PC-3 (cell line): ENCODE measurements around the gene TMEM256. TPM values are rescaled to one million over a fixed set of nuclear protein-coding genes. Genes with fewer than 3 reads are reported as not detected.

ENCODE experiments used
- ATAC-seq: fragments of 200-7000 bp; cut with Tn5 transposase; 2 replicates; pipeline ENCODE4 v1.9.1; 2020; ENCODE audit warnings: mild to moderate bottlenecking, moderate library complexity
- BruUV-seq: library from RNA; stranded (reverse); fragments of 400-500 nt; replicated peaks from 2 replicates; lab custom pipeline; 2021; lab: Mats Ljungman, UMichigan
- CTCF ChIA-PET: fragments of 300-600 bp; sonication (Branson Sonifier 250); formaldehyde crosslinking; loops from one replicate; lab custom pipeline; 2022; ENCODE audit warnings: antibody characterized with exemption; lab: Charles Lee
- POLR2A ChIA-PET: fragments of 300-600 bp; sonication (Branson Sonifier 250); formaldehyde crosslinking; loops from one replicate; lab custom pipeline; 2022; ENCODE audit warnings: antibody characterized with exemption; ENCODE audit not compliant: unreplicated experiment; lab: Charles Lee
- DNase-seq: peaks from one replicate; pipeline ENCODE4 v3.0.0-alpha.2; 2015
- H2AFZ ChIP-seq: fragments of 300-600 bp; sonication (generic); 2 replicates; pipeline ENCODE4 v1.6.0; 2016; ENCODE audit warnings: antibody characterized with exemption, low read length
- H3F3A ChIP-seq: fragments of 300-600 bp; sonication (generic); one replicate; pipeline ENCODE4 v1.6.0; 2017; ENCODE audit warnings: antibody characterized with exemption, low read length, control low read depth, mild to moderate bottlenecking; ENCODE audit not compliant: unreplicated experiment
- H3K27ac ChIP-seq: fragments of 300-600 bp; sonication (generic); 2 replicates; pipeline ENCODE4 v1.5.1; 2016; ENCODE audit warnings: mild to moderate bottlenecking, low read length
- H3K27me3 ChIP-seq: fragments of 300-600 bp; sonication (generic); 2 replicates; pipeline ENCODE4 v1.6.1; 2016; ENCODE audit warnings: low read length, mixed read lengths
- H3K36me3 ChIP-seq: fragments of 300-600 bp; sonication (generic); 2 replicates; pipeline ENCODE4 v1.6.1; 2016; ENCODE audit warnings: low read depth, mixed run types, low read length, mixed read lengths
- H3K4me1 ChIP-seq: fragments of 300-600 bp; sonication (generic); 2 replicates; pipeline ENCODE4 v1.5.1; 2016; ENCODE audit warnings: low read length; ENCODE audit not compliant: insufficient read depth
- H3K4me2 ChIP-seq: fragments of 300-600 bp; sonication (generic); 2 replicates; pipeline ENCODE4 v1.6.0; 2016; ENCODE audit warnings: low read length
- H3K4me3 ChIP-seq: fragments of 300-600 bp; sonication (generic); 2 replicates; pipeline ENCODE4 v1.5.1; 2016; ENCODE audit warnings: mild to moderate bottlenecking, low read length, mixed read lengths
- H3K79me2 ChIP-seq: fragments of 300-600 bp; sonication (generic); 2 replicates; pipeline ENCODE4 v1.6.1; 2017; ENCODE audit warnings: low read length, mixed read lengths
- H3K9ac ChIP-seq: fragments of 300-600 bp; sonication (generic); 2 replicates; pipeline ENCODE4 v1.6.0; 2016; ENCODE audit warnings: mild to moderate bottlenecking, low read length
- H3K9me2 ChIP-seq: fragments of 300-600 bp; sonication (generic); replicated peaks from 2 replicates; pipeline ENCODE4 v1.6.1; 2016; ENCODE audit warnings: mixed run types, low read length, mixed read lengths
- H3K9me3 ChIP-seq: fragments of 300-600 bp; sonication (generic); 2 replicates; pipeline ENCODE4 v1.6.1; 2016; ENCODE audit warnings: low read length, mixed read lengths
- H4K20me1 ChIP-seq: fragments of 300-600 bp; sonication (generic); 2 replicates; pipeline ENCODE4 v1.6.1; 2016; ENCODE audit warnings: low read length, mixed read lengths
- CTCF ChIP-seq: fragments of 300-600 bp; sonication (generic); conservative IDR thresholded peaks from 2 replicates; pipeline ENCODE4 v1.5.1; 2017; ENCODE audit warnings: antibody characterized with exemption, low read depth, mild to moderate bottlenecking, low read length
- EZH2 ChIP-seq: fragments of 300-600 bp; sonication (generic); IDR thresholded peaks from one replicate; pipeline ENCODE4 v1.6.1; 2017; ENCODE audit warnings: antibody characterized with exemption, mild to moderate bottlenecking, low read length; ENCODE audit not compliant: unreplicated experiment
- EZH2phosphoT487 ChIP-seq: fragments of 300-600 bp; sonication (generic); IDR thresholded peaks from 2 replicates; pipeline ENCODE4 v1.6.1; 2018; ENCODE audit warnings: mild to moderate bottlenecking, antibody characterized with exemption, low read length, borderline replicate concordance
- intact Hi-C: fragments of 100-400 bp; cut with micrococcal nuclease; formaldehyde crosslinking; loops from 2 replicates; pipeline ENCODE4 v1.9.0; 2023
- total RNA-seq: library from RNA; depleted of rRNA; stranded (reverse); fragments of >200 nt; gene quantifications from 2 replicates; pipeline ENCODE4 v1.2.3, GENCODE V29; 2014

The TMEM256 gene
- total RNA-seq, 1 experiment from 2014 or later = 82.4 TPM

- no peaks in the 10 kb centered on the region for H3K36me3 ChIP-seq
- intact Hi-C loops = no loop called here
- POLR2A ChIA-PET = interaction anchor here (0.7 kb wide), 1 partner anchor 247 kb away, joined by 5 read pairs; no protein-coding TSS in a partner anchor
- CTCF ChIA-PET = no interaction called here
- no peaks in the 10 kb centered on the region for H3K9me3 ChIP-seq
- no peaks in the 10 kb centered on the region for H3K9me2 ChIP-seq
- H3K9ac ChIP-seq = no peak overlapping the region
- H3K79me2 ChIP-seq = 0 out of 2 replicates have a peak, but pooled peaks cover 5% of the 10 kb centered on the region
- no peak overlapping the region for H3K27ac ChIP-seq
- ATAC-seq (peak; percentile 30), DNase-seq (peak; percentile 36)
- H3K4me2 ChIP-seq = peak overlapping the region; percentile 98
- TF ChIP-seq CTCF (no peak), EZH2phosphoT487 (no peak), EZH2 (no peak)
- no peaks in the 10 kb centered on the region for H3K27me3 ChIP-seq
- peaks cover 4% of the 10 kb centered on the region; the same call in 1 of the 2 replicates for H3K4me1 ChIP-seq
- BruUV-seq = no TSS peak
- H3K4me3 ChIP-seq = peak overlapping the region; percentile 74
- H4K20me1 ChIP-seq = no peaks in the 10 kb centered on the region
- no peaks in the 10 kb centered on the region for H3F3A ChIP-seq
- peak overlapping the region; percentile 81; the same call in 1 of the 2 replicates for H2AFZ ChIP-seq
Observed at GRCh38 chr17:7440834-7441195, 36.9 kb upstream of the TMEM256 start.

GRCh38 chr17:7440113-7440833, 36.4 kb upstream of the TMEM256 start:
- intact Hi-C loops = no loop called here
- H3K9me3 ChIP-seq = no peaks in the 10 kb centered on the region
- peak overlapping the region; percentile 48 for H3K9ac ChIP-seq
- peak overlapping the region; percentile 98 for H3K4me2 ChIP-seq
- H2AFZ ChIP-seq = peak overlapping the region; percentile 81
- no peaks in the 10 kb centered on the region for H3K27me3 ChIP-seq
- no peaks in the 10 kb centered on the region for H4K20me1 ChIP-seq
- H3K36me3 ChIP-seq = no peaks in the 10 kb centered on the region
- H3F3A ChIP-seq = no peaks in the 10 kb centered on the region
- ChIA-PET POLR2A (interaction anchor here (0.7 kb wide), 1 partner anchor 247 kb away, joined by 5 read pairs; no protein-coding TSS in a partner anchor), CTCF (interaction anchor here (0.5 kb wide), 1 partner anchor 14 kb away, joined by 3 read pairs; no protein-coding TSS in a partner anchor)
- no TSS peak for BruUV-seq
- DNase-seq (peak; percentile 28), ATAC-seq (no peak)
- TF ChIP-seq EZH2phosphoT487 = no peak
- no peak for TF ChIP-seq EZH2
- no peak for TF ChIP-seq CTCF
- no peak overlapping the region for H3K27ac ChIP-seq
- H3K9me2 ChIP-seq = no peaks in the 10 kb centered on the region
- H3K4me1 ChIP-seq = peaks cover 4% of the 10 kb centered on the region; the same call in 1 of the 2 replicates
- H3K79me2 ChIP-seq = 0 out of 2 replicates have a peak, but pooled peaks cover 5% of the 10 kb centered on the region
- H3K4me3 ChIP-seq = peak overlapping the region; percentile 74
